Pons (tissue), 1 donor: ENCODE measurements around the gene SH2D6.
"Not testable (repeated sequence)": the region's sequence is repeated elsewhere in the genome, so short reads cannot be mapped to it uniquely, and the experiment has no call there.

Source experiments
- DNase-seq: peaks from one replicate; pipeline ENCODE4 v3.0.0-alpha.2; 2016; ENCODE audit warnings: low spot score

The SH2D6 gene

GRCh38 chr2:85422072-85422457, 3.6 kb downstream of the SH2D6 start:
- DNase-seq = no peak

- no peak for DNase-seq
Measured at GRCh38 chr2:85423525-85423924, 5.0 kb downstream of the SH2D6 start.

- no peak for DNase-seq
Measured at GRCh38 chr2:85425588-85425987, 7.1 kb downstream of the SH2D6 start.

GRCh38 chr2:85427300-85427835, 8.9 kb downstream of the SH2D6 start:
- DNase-seq = no peak

- DNase-seq = no peak
Measured at GRCh38 chr2:85428343-85428881, 9.9 kb downstream of the SH2D6 start.

GRCh38 chr2:85429213-85429923, 10.9 kb downstream of the SH2D6 start:
- DNase-seq = peak; percentile 60

GRCh38 chr2:85429924-85430289, 11.4 kb downstream of the SH2D6 start:
- DNase-seq = no peak

- peak; percentile 74 for DNase-seq
Measured at GRCh38 chr2:85430752-85431569, 12.4 kb downstream of the SH2D6 start.

- DNase-seq = no peak
Measured at GRCh38 chr2:85431570-85432205, 13.2 kb downstream of the SH2D6 start.

- DNase-seq = peak; percentile 93
Measured at GRCh38 chr2:85433511-85434089, 15.1 kb downstream of the SH2D6 start.

GRCh38 chr2:85434696-85435095, 16.2 kb downstream of the SH2D6 start:
- DNase-seq = no peak

GRCh38 chr2:85435220-85435958, 16.9 kb downstream of the SH2D6 start:
- no peak for DNase-seq

- no peak for DNase-seq
Measured at GRCh38 chr2:85435981-85436835, 17.7 kb downstream of the SH2D6 start.

- no peak for DNase-seq
Measured at GRCh38 chr2:85436836-85437487, 18.4 kb downstream of the SH2D6 start.

- DNase-seq = peak; percentile 80
Measured at GRCh38 chr2:85437488-85438200, 19.1 kb downstream of the SH2D6 start.

GRCh38 chr2:85438201-85439024, 19.9 kb downstream of the SH2D6 start:
- DNase-seq = peak; percentile 51

- peak; percentile 26 for DNase-seq
Measured at GRCh38 chr2:85439025-85439472, 20.5 kb downstream of the SH2D6 start.

- not testable (repeated sequence) for DNase-seq
Measured at GRCh38 chr2:85439569-85439968, 21.1 kb downstream of the SH2D6 start.
